WTC11 (cell line): ENCODE results near the gene RNASE9. TPM values are rescaled to one million over a fixed set of nuclear protein-coding genes. Genes with fewer than 3 reads are reported as not detected.

Experiments
- ATAC-seq: fragments of 200-7000 bp; cut with Tn5 transposase; 2 replicates; pipeline ENCODE4 v1.10.0; 2021; ENCODE audit warnings: mild to moderate bottlenecking, moderate library complexity
- CTCF ChIA-PET: fragments of 300-600 bp; sonication (Branson Sonifier 250); formaldehyde crosslinking; loops from one replicate; lab custom pipeline; 2021; ENCODE audit warnings: antibody characterized with exemption; lab: Charles Lee
- POLR2A ChIA-PET: fragments of 350-600 bp; sonication (Branson Sonifier 250); formaldehyde crosslinking; loops from one replicate; lab custom pipeline; 2021; ENCODE audit warnings: antibody characterized with exemption; lab: Charles Lee
- DNase-seq: peaks from one replicate; pipeline ENCODE4 v3.0.0; 2021; ENCODE audit warnings: low spot score
- H3K27ac Mint-ChIP-seq: 2 replicates; pipeline ENCODE4 v1.8.0; 2021; ENCODE audit warnings: mixed read lengths
- H3K27me3 Mint-ChIP-seq: 2 replicates; pipeline ENCODE4 v1.8.0; 2021; ENCODE audit warnings: low read depth, mild to moderate bottlenecking, moderate library complexity, mixed read lengths
- H3K36me3 Mint-ChIP-seq: 2 replicates; pipeline ENCODE4 v1.8.0; 2021; ENCODE audit warnings: mixed read lengths
- H3K4me1 Mint-ChIP-seq: 2 replicates; pipeline ENCODE4 v1.8.0; 2022; ENCODE audit warnings: mixed read lengths
- H3K4me3 Mint-ChIP-seq: 2 replicates; pipeline ENCODE4 v1.8.0; 2021; ENCODE audit warnings: mild to moderate bottlenecking, moderate library complexity, mixed read lengths
- H3K9me3 Mint-ChIP-seq: 2 replicates; pipeline ENCODE4 v1.8.0; 2021; ENCODE audit warnings: mixed read lengths
- AFF4 ChIP-seq: sonication (generic); formaldehyde crosslinking; IDR thresholded peaks from 2 replicates; pipeline ENCODE4 v1.8.1; 2023; ENCODE audit warnings: mild to moderate bottlenecking, missing genetic modification reagents, borderline replicate concordance
- AR ChIP-seq: fragments of 250-450 bp; sonication (Bioruptor Pico); IDR thresholded peaks from 2 replicates; pipeline ENCODE4 v1.9.0; 2021; ENCODE audit warnings: mild to moderate bottlenecking
- CDX4 ChIP-seq: fragments of 250-450 bp; sonication (Bioruptor Pico); IDR thresholded peaks from 2 replicates; pipeline ENCODE4 v1.9.0; 2021; ENCODE audit warnings: moderate library complexity, mild to moderate bottlenecking, inconsistent platforms, borderline replicate concordance
- FOXJ3 ChIP-seq: sonication (generic); formaldehyde crosslinking; IDR thresholded peaks from 2 replicates; pipeline ENCODE4 v1.9.0; 2021; ENCODE audit warnings: missing genetic modification reagents, mild to moderate bottlenecking, borderline replicate concordance
- GTF2I ChIP-seq: fragments of 250-450 bp; sonication (Bioruptor Pico); conservative IDR thresholded peaks from 2 replicates; pipeline ENCODE4 v1.4.0; 2021; ENCODE audit warnings: mild to moderate bottlenecking
- HMGXB4 ChIP-seq: sonication (generic); formaldehyde crosslinking; IDR thresholded peaks from 2 replicates; pipeline ENCODE4 v1.8.1; 2023; ENCODE audit warnings: mild to moderate bottlenecking, moderate library complexity, missing genetic modification reagents
- IRF1 ChIP-seq: sonication (generic); formaldehyde crosslinking; IDR thresholded peaks from 2 replicates; pipeline ENCODE4 v1.8.0; 2023; ENCODE audit warnings: missing genetic modification reagents
- MAX ChIP-seq: sonication (generic); formaldehyde crosslinking; IDR thresholded peaks from 2 replicates; pipeline ENCODE4 v1.8.0; 2022; ENCODE audit warnings: mild to moderate bottlenecking, missing genetic modification reagents
- NR3C1 ChIP-seq: sonication (generic); formaldehyde crosslinking; conservative IDR thresholded peaks from 2 replicates; pipeline ENCODE4 v1.8.1; 2023; ENCODE audit warnings: low read depth, mild to moderate bottlenecking, missing genetic modification reagents
- RELA ChIP-seq: sonication (generic); formaldehyde crosslinking; IDR thresholded peaks from 2 replicates; pipeline ENCODE4 v1.8.1; 2022; ENCODE audit warnings: missing genetic modification reagents, mild to moderate bottlenecking, borderline replicate concordance
- STAT6 ChIP-seq: sonication (generic); formaldehyde crosslinking; conservative IDR thresholded peaks from 2 replicates; pipeline ENCODE4 v1.8.1; 2023; ENCODE audit warnings: mild to moderate bottlenecking, low read depth, missing genetic modification reagents, moderate library complexity
- total RNA-seq: library from RNA; stranded (reverse); gene quantifications from 3 replicates; pipeline ENCODE4 v1.2.3, GENCODE V29; 2021

RNASE9 gene
- total RNA-seq, 1 experiment from 2014 or later = not detected

- TF ChIP-seq STAT6 (CRISPR knock-in tag) (no peak), MAX (CRISPR knock-in tag) (no peak), AR (CRISPR knock-in tag) (no peak), GTF2I (CRISPR knock-in tag) (no peak), AFF4 (no peak), NR3C1 (CRISPR knock-in tag) (no peak), FOXJ3 (CRISPR knock-in tag) (no peak), CDX4 (no peak), HMGXB4 (CRISPR knock-in tag) (no peak), IRF1 (CRISPR knock-in tag) (no peak)
- TF ChIP-seq, all 79 proteins: peak for 0
Observed at GRCh38 chr14:20515846-20516245, 45.0 kb downstream of the RNASE9 start (continued).

GRCh38 chr14:20512177-20512905 lies 48.5 kb downstream of the RNASE9 start:
- ATAC-seq = no peak
- TF ChIP-seq RELA (CRISPR knock-in tag) = no peak
- H3K27ac Mint-ChIP-seq = no peak overlapping the region
- no peaks in the 10 kb centered on the region for H3K27me3 Mint-ChIP-seq
- peaks cover 11% of the 10 kb centered on the region for H3K4me1 Mint-ChIP-seq
- H3K36me3 Mint-ChIP-seq = no peaks in the 10 kb centered on the region
- ChIA-PET POLR2A (no interaction called here), CTCF (no interaction called here)
- no peak overlapping the region for H3K4me3 Mint-ChIP-seq
- no peak for DNase-seq
- no peaks in the 10 kb centered on the region for H3K9me3 Mint-ChIP-seq
